ENCODE data around the gene SLC25A22. TPM values are rescaled to one million over a fixed set of nuclear protein-coding genes. Genes with fewer than 3 reads are reported as not detected.

The SLC25A22 gene
- total RNA-seq, 1 experiment from 2014 or later = 31.8 TPM

GRCh38 chr11:783581-784015, 14.5 kb downstream of the SLC25A22 start:
- peak; percentile 81 to 83 for DNase-seq
- ChIA-PET POLR2A (interaction anchor here (0.7 to 1.0 kb wide), 2 partner anchors 35 to 37 kb away, joined by 3 to 5 read pairs; partner anchors contain the start of gene PNPLA2), CTCF (interaction anchor here (0.8 kb wide), 1 partner anchor 13 kb away, joined by 3 read pairs; no protein-coding TSS in a partner anchor)
- BruUV-seq (replicated peaks) = no TSS peak
- Histone ChIP-seq H3K27me3 (replicated peaks; ENCODE audit: control insufficient read depth, insufficient read depth, low read length) (no peaks in the 10 kb centered on the region), H3K4me3 (ENCODE audit: low read depth, low read length) (no peak overlapping the region), H3K9me3 (no peaks in the 10 kb centered on the region), H3K4me1 (peaks cover under 1% of the 10 kb centered on the region; the same call in 1 of the 2 replicates), H3K36me3 (ENCODE audit: control insufficient read depth, insufficient read depth, low read length) (no peaks in the 10 kb centered on the region; the same call in none of the 2 replicates)
- H3K4me3 Mint-ChIP-seq (ENCODE audit: unreplicated experiment) = peak overlapping the region; percentile 5
- no peaks in the 10 kb centered on the region for H3K9me3 Mint-ChIP-seq (ENCODE audit: unreplicated experiment)
- TF ChIP-seq CTCF (IDR thresholded peaks at IDR 0.05; ENCODE audit: insufficient read depth in 1 of 2, low read depth in 1 of 2, low read length in 1 of 2, severe bottlenecking in 1 of 2, unreplicated experiment in 1 of 2) = peak; percentile 43 to 67
- no peaks in the 10 kb centered on the region for H3K4me1 Mint-ChIP-seq (ENCODE audit: low read depth, unreplicated experiment)
- H3K27me3 Mint-ChIP-seq (ENCODE audit: insufficient read depth, unreplicated experiment) = no peaks in the 10 kb centered on the region
- H3K36me3 Mint-ChIP-seq (ENCODE audit: insufficient read depth, unreplicated experiment) = peaks cover 31% of the 10 kb centered on the region
- intact Hi-C loops (cut with micrococcal nuclease; ENCODE audit: unreplicated experiment) = no loop called here
- H3K27ac Mint-ChIP-seq (ENCODE audit: unreplicated experiment) = no peak overlapping the region

- Histone ChIP-seq H3K27me3 (replicated peaks; ENCODE audit: control insufficient read depth, insufficient read depth, low read length) (no peaks in the 10 kb centered on the region), H3K9me3 (no peaks in the 10 kb centered on the region), H3K4me3 (ENCODE audit: low read depth, low read length) (no peak overlapping the region), H3K4me1 (peaks cover 5% of the 10 kb centered on the region), H3K36me3 (ENCODE audit: control insufficient read depth, insufficient read depth, low read length) (no peaks in the 10 kb centered on the region; the same call in none of the 2 replicates)
- BruUV-seq (replicated peaks) = no TSS peak
- Mint-ChIP-seq H3K27ac (ENCODE audit: unreplicated experiment) (no peak overlapping the region), H3K36me3 (ENCODE audit: insufficient read depth, unreplicated experiment) (peaks cover 31% of the 10 kb centered on the region), H3K9me3 (ENCODE audit: unreplicated experiment) (no peaks in the 10 kb centered on the region), H3K4me3 (ENCODE audit: unreplicated experiment) (no peak overlapping the region), H3K27me3 (ENCODE audit: insufficient read depth, unreplicated experiment) (no peaks in the 10 kb centered on the region), H3K4me1 (ENCODE audit: low read depth, unreplicated experiment) (no peaks in the 10 kb centered on the region)
- intact Hi-C loops (cut with micrococcal nuclease; ENCODE audit: unreplicated experiment) = no loop called here
- TF ChIP-seq CTCF (IDR thresholded peaks at IDR 0.05; ENCODE audit: insufficient read depth in 1 of 2, low read depth in 1 of 2, low read length in 1 of 2, severe bottlenecking in 1 of 2, unreplicated experiment in 1 of 2) = no peak
- ChIA-PET CTCF (interaction anchor here (0.5 to 0.7 kb wide), 2 partner anchors 86 to 1004 kb away, joined by 4 to 5 read pairs; no protein-coding TSS in a partner anchor), POLR2A (interaction anchor here (0.6 to 1.0 kb wide), 2 partner anchors 32 to 36 kb away, joined by 5 to 7 read pairs; partner anchors contain the start of gene PNPLA2)
- DNase-seq = no peak
Observed at GRCh38 chr11:782264-783174, 15.6 kb downstream of the SLC25A22 start.

GRCh38 chr11:779955-780532, 18.0 kb downstream of the SLC25A22 start:
- no peaks in the 10 kb centered on the region for H3K27me3 ChIP-seq (replicated peaks; ENCODE audit: control insufficient read depth, insufficient read depth, low read length)
- intact Hi-C loops (cut with micrococcal nuclease; ENCODE audit: unreplicated experiment) = no loop called here
- BruUV-seq (replicated peaks) = no TSS peak
- Mint-ChIP-seq H3K9me3 (ENCODE audit: unreplicated experiment) (no peaks in the 10 kb centered on the region), H3K4me1 (ENCODE audit: low read depth, unreplicated experiment) (no peaks in the 10 kb centered on the region), H3K27me3 (ENCODE audit: insufficient read depth, unreplicated experiment) (no peaks in the 10 kb centered on the region), H3K36me3 (ENCODE audit: insufficient read depth, unreplicated experiment) (peaks cover 30% of the 10 kb centered on the region), H3K4me3 (ENCODE audit: unreplicated experiment) (peak overlapping the region; percentile 19), H3K27ac (ENCODE audit: unreplicated experiment) (no peak overlapping the region)
- ChIA-PET POLR2A (no interaction called here), CTCF (no interaction called here)
- H3K36me3 ChIP-seq (ENCODE audit: control insufficient read depth, insufficient read depth, low read length) = no peaks in the 10 kb centered on the region; the same call in none of the 2 replicates
- H3K4me1 ChIP-seq = peaks cover 13% of the 10 kb centered on the region
- H3K9me3 ChIP-seq = no peaks in the 10 kb centered on the region
- no peak for TF ChIP-seq CTCF (IDR thresholded peaks at IDR 0.05; ENCODE audit: insufficient read depth in 1 of 2, low read depth in 1 of 2, low read length in 1 of 2, severe bottlenecking in 1 of 2, unreplicated experiment in 1 of 2)
- no peak overlapping the region for H3K4me3 ChIP-seq (ENCODE audit: low read depth, low read length)
- DNase-seq = no peak
